Osteoblast (primary cell): ENCODE measurements around the gene SDC1. TPM values are rescaled to one million over a fixed set of nuclear protein-coding genes. Genes with fewer than 3 reads are reported as not detected.
"Not testable (repeated sequence)": the region's sequence is repeated elsewhere in the genome, so short reads cannot be mapped to it uniquely, and the experiment has no call there.

Experiments used
- DNase-seq: peaks from one replicate; pipeline ENCODE4 v3.0.0; 2011; ENCODE audit warnings: low spot score, mixed read lengths; ENCODE audit not compliant: insufficient read length; ENCODE audit errors: missing footprints
- H2AFZ ChIP-seq: 2 replicates; pipeline ENCODE4 v1.6.0; 2011; ENCODE audit warnings: mild to moderate bottlenecking, low read length
- H3K27ac ChIP-seq: 2 replicates; pipeline ENCODE4 v1.5.1; 2011; ENCODE audit warnings: mild to moderate bottlenecking, low read depth, low read length, moderate library complexity
- H3K27me3 ChIP-seq: 2 replicates; pipeline ENCODE4 v1.6.0; 2012; ENCODE audit warnings: mild to moderate bottlenecking, control low read depth, inconsistent platforms, low read length, moderate library complexity; ENCODE audit not compliant: insufficient read depth
- H3K36me3 ChIP-seq: 2 replicates; pipeline ENCODE4 v1.5.1; 2011; ENCODE audit warnings: mild to moderate bottlenecking, low read length, control low read depth, moderate library complexity; ENCODE audit not compliant: insufficient read depth
- H3K4me1 ChIP-seq: 2 replicates; pipeline ENCODE4 v1.5.1; 2011; ENCODE audit warnings: mild to moderate bottlenecking, low read length, control low read depth, moderate library complexity; ENCODE audit not compliant: insufficient read depth
- H3K4me2 ChIP-seq: 2 replicates; pipeline ENCODE4 v1.6.0; 2011; ENCODE audit warnings: mild to moderate bottlenecking, low read length; ENCODE audit not compliant: insufficient read depth
- H3K4me3 ChIP-seq: fragments of 200-600 bp; sonication (generic); 3 replicates; pipeline ENCODE4 v1.5.1; 2012; ENCODE audit warnings: mild to moderate bottlenecking, low read length, inconsistent platforms; ENCODE audit not compliant: insufficient read depth
- H3K79me2 ChIP-seq: 2 replicates; pipeline ENCODE4 v1.6.0; 2012; ENCODE audit warnings: mild to moderate bottlenecking, low read length, control low read depth, inconsistent platforms; ENCODE audit not compliant: insufficient read depth
- H3K9me3 ChIP-seq: 2 replicates; pipeline ENCODE4 v1.5.1; 2011; ENCODE audit warnings: low read depth, low read length, control low read depth
- H4K20me1 ChIP-seq: 2 replicates; pipeline ENCODE4 v1.6.0; 2012; ENCODE audit warnings: mild to moderate bottlenecking, low read length, control low read depth; ENCODE audit not compliant: insufficient read depth
- total RNA-seq: library from RNA; depleted of rRNA; stranded (reverse); fragments of >200 nt; gene quantifications from 2 replicates; pipeline ENCODE4 v1.2.3, GENCODE V29; 2012
- TF ChIP-seq, protein P1 (sequence below): IDR thresholded peaks from 2 replicates; pipeline ENCODE4 v1.5.1; 2011; ENCODE audit warnings: mild to moderate bottlenecking, low read depth, low read length, moderate library complexity; ENCODE audit errors: extremely low read depth

Gene SDC1
- total RNA-seq, 1 donor = 7.6 TPM

- DNase-seq = no peak
- Histone ChIP-seq H3K4me2 (no peak overlapping the region), H3K27ac (no peak overlapping the region), H3K4me3 (no peak overlapping the region), H3K4me1 (no peaks in the 10 kb centered on the region), H4K20me1 (no peaks in the 10 kb centered on the region), H3K9me3 (no peaks in the 10 kb centered on the region), H3K27me3 (no peaks in the 10 kb centered on the region), H3K79me2 (no peaks in the 10 kb centered on the region), H2AFZ (no peak overlapping the region), H3K36me3 (no peaks in the 10 kb centered on the region)
- TF ChIP-seq, protein P1, sequence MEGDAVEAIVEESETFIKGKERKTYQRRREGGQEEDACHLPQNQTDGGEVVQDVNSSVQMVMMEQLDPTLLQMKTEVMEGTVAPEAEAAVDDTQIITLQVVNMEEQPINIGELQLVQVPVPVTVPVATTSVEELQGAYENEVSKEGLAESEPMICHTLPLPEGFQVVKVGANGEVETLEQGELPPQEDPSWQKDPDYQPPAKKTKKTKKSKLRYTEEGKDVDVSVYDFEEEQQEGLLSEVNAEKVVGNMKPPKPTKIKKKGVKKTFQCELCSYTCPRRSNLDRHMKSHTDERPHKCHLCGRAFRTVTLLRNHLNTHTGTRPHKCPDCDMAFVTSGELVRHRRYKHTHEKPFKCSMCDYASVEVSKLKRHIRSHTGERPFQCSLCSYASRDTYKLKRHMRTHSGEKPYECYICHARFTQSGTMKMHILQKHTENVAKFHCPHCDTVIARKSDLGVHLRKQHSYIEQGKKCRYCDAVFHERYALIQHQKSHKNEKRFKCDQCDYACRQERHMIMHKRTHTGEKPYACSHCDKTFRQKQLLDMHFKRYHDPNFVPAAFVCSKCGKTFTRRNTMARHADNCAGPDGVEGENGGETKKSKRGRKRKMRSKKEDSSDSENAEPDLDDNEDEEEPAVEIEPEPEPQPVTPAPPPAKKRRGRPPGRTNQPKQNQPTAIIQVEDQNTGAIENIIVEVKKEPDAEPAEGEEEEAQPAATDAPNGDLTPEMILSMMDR = no peak
Measured at GRCh38 chr2:20196657-20197161, 28.2 kb downstream of the SDC1 start.

GRCh38 chr2:20196053-20196656 lies 28.8 kb downstream of the SDC1 start:
- Histone ChIP-seq H3K4me3 (no peak overlapping the region), H3K79me2 (no peaks in the 10 kb centered on the region), H2AFZ (no peak overlapping the region), H3K9me3 (no peaks in the 10 kb centered on the region), H3K4me1 (no peaks in the 10 kb centered on the region), H3K27ac (no peak overlapping the region), H3K4me2 (no peak overlapping the region), H4K20me1 (no peaks in the 10 kb centered on the region), H3K36me3 (no peaks in the 10 kb centered on the region), H3K27me3 (no peaks in the 10 kb centered on the region)
- DNase-seq = no peak
- TF ChIP-seq, protein P1 = no peak

DNA sequence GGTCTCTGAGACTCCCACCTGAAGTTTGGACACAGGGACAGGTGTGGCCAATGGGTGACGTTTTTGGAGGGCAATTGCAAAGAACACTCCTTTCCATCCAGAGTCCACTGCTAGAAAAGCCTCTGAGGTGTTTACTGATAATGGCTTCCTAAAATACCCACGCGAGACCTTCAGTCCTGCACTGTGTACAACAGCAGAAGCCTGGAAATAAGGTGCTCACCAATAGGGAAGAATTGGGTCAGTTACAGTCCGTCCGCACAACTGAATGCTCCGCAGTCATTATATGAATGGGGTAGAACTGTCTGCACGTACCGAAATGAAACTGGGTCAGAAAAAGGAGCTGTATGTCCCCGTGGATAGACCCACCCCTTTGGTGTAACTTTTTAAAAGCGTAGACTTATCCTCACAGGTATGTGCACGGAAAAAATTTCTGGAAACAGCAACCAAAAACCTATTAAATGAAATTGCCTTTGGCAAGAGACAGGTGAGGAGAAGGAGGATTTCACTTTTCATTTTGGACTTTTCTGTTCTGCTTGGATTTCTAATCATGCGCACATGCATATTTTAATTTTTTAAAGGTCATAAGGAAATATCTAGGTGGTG lies 29.4 kb downstream of the SDC1 start:
- peak; percentile 26 for DNase-seq
- Histone ChIP-seq H3K4me1 (no peaks in the 10 kb centered on the region), H3K36me3 (no peaks in the 10 kb centered on the region), H3K79me2 (no peaks in the 10 kb centered on the region), H3K4me2 (no peak overlapping the region), H4K20me1 (no peaks in the 10 kb centered on the region), H3K27me3 (no peaks in the 10 kb centered on the region), H3K9me3 (no peaks in the 10 kb centered on the region), H3K27ac (no peak overlapping the region), H2AFZ (no peak overlapping the region), H3K4me3 (no peak overlapping the region)
- TF ChIP-seq, protein P1 = no peak

DNA sequence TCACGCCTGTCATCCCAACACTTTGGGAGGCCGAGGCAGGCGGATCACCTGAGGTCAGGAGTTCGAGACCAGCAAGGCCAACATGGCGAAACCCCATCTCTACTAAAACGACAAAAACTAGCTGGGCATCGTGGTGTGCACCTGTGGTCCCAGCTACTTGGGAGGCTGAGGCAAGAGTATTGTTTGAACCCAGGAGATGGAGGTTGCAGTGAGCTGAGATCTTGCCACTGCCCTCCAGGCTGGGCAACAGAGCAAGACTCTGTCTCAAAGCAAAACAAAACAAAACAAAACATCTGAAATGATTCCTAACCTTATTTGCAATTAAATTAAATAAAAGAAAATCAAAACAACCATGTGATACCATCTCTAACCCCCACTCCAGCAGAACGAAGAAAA lies 29.9 kb downstream of the SDC1 start:
- H3K4me1 ChIP-seq, H3K36me3 ChIP-seq, H3K79me2 ChIP-seq, H3K27ac ChIP-seq, H3K4me3 ChIP-seq, H4K20me1 ChIP-seq, DNase-seq, H3K27me3 ChIP-seq, H3K9me3 ChIP-seq, H2AFZ ChIP-seq, H3K4me2 ChIP-seq: not testable (repeated sequence)
